Gastroesophageal sphincter (tissue), 4 donors: Measurements from ENCODE around the gene ALDH3A1. TPM values are rescaled to one million over a fixed set of nuclear protein-coding genes. Genes with fewer than 3 reads are reported as not detected.

ENCODE experiments used
- ATAC-seq: fragments of 150-250 bp; one replicate; pipeline ENCODE4 v1.9.1; 2016; ENCODE audit warnings: mild to moderate bottlenecking, moderate library complexity
- H3K27ac ChIP-seq, 4 donors: fragments of 200-600 bp; sonication (generic) in 3 of 4; 1 replicate in 3 of 4; 2 replicates in 1 of 4; pipeline ENCODE4 v1.5.1; 2016 to 2019
- H3K27me3 ChIP-seq: fragments of 200-600 bp; sonication (generic); one replicate; pipeline ENCODE4 v1.5.1; 2019
- H3K36me3 ChIP-seq, 2 donors: fragments of 200-600 bp; sonication (generic); one replicate each; pipeline ENCODE4 v1.5.1; 2019; ENCODE audit warnings: control low read depth in 1 of 2
- H3K4me1 ChIP-seq, 3 donors: fragments of 200-600 bp; sonication (generic); 1 replicate in 2 of 3; 2 replicates in 1 of 3; pipeline ENCODE4 v1.5.1; 2016 to 2019; ENCODE audit warnings: control low read depth in 2 of 3
- H3K4me3 ChIP-seq, 2 donors: fragments of 200-600 bp; sonication (generic); one replicate each; pipeline ENCODE4 v1.5.1; 2019; ENCODE audit warnings: mild to moderate bottlenecking in 1 of 2, moderate library complexity in 1 of 2
- H3K9me3 ChIP-seq, 3 donors: fragments of 200-600 bp; sonication (generic); one replicate each; pipeline ENCODE4 v1.5.1; 2017 to 2019; ENCODE audit warnings: control low read depth in 2 of 3
- EP300 ChIP-seq: sonication (generic); formaldehyde crosslinking; IDR thresholded peaks from one replicate; pipeline ENCODE4 v1.6.1; 2017; ENCODE audit warnings: antibody characterized with exemption, mild to moderate bottlenecking
- POLR2A ChIP-seq, 2 donors: fragments of 450-650 bp; IDR thresholded peaks; one replicate each; pipeline ENCODE4 v1.6.1; 2017; ENCODE audit warnings: antibody characterized with exemption in 2 of 2, mild to moderate bottlenecking in 2 of 2, moderate library complexity in 1 of 2
- POLR2AphosphoS5 ChIP-seq: sonication (generic); formaldehyde crosslinking; IDR thresholded peaks from one replicate; pipeline ENCODE4 v1.6.1; 2017; ENCODE audit warnings: antibody characterized with exemption
- WGBS, 2 donors: methylation state at CpG; one replicate each; pipeline ENCODE4 v1.1.5; 2018; ENCODE audit warnings: low coverage in 1 of 2; 5-methylcytosine and 5-hydroxymethylcytosine counted together
- total RNA-seq, 4 donors: library from RNA; depleted of rRNA; stranded (reverse); fragments of >200 nt; gene quantifications; one replicate each; pipeline ENCODE4 v1.1.0, GENCODE V29; 2016
- TF ChIP-seq, protein P1 (sequence below), 4 experiments: fragments of 200-600 bp in 2 of 4; fragments of 450-650 bp in 2 of 4; sonication (generic) in 1 of 4; IDR thresholded peaks; one replicate each; pipeline ENCODE4 v1.5.1; 2017 to 2019; ENCODE audit warnings: antibody characterized with exemption in 4 of 4, mild to moderate bottlenecking in 2 of 4, moderate library complexity in 2 of 4

ALDH3A1 gene
- total RNA-seq, 4 donors from 2014 or later: 1.6 to 18.8 (median 3.1) TPM

DNA sequence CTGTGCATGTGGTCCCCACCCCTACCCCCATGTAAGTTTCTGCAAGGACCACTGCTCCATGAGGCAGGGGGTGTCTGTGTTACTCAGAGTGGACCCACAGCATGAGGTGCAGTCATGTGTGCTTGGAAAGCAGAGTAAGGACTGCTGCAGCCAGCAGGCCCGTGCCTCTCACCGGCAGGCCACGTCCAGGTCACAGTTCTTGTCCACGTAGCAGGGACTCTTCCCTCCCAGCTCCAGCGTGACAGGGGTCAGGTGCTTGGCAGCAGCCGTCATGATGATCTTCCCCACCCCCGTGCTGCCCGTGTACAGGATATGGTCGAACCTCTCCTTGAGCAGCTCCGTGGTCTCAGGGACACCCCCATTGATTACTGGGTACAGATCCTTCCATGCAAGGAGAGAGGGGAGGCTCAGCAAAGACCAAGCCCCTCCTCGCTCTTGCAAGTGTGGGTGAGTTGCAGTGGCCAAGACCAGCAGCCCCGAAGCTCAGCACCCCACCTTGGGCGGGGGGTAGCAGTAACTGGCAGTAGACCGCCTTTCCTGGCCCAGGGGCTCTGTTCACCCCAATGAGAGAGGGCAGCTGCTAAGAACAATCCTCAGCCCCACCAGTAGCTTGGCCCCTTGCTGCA lies 6.2 kb downstream of the ALDH3A1 start:
- H3K4me1 ChIP-seq: peaks cover 0 to 15% (median 4%) of the 10 kb centered on the region in 3 donors
- H3K27me3 ChIP-seq: no peaks in the 10 kb centered on the region
- whole genome bisulfite sequencing, 2 donors: no CpG with 5 or more reads among the region's 14 CpGs

DNA sequence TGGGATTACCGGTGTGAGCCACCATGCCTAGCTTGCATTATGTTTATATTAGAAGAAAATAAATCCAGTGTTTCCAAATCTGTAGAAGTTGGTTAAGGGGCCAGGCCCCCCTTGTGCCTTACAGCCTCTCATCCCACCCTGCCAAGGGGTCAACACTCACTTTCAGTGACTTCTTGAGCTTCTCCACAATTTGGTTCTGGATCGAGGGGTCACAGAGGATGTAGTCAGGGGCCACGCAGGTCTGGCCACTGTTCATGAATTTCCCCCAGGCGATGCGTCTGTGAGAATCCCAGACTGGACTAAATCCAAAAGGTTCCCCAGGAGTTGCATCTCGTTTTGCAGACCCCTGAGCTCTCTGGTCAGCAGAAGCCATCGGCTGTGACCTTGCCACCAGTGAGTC lies 7.2 kb downstream of the ALDH3A1 start:
- H3K27me3 ChIP-seq: no peaks in the 10 kb centered on the region
- WGBS, 2 donors: 74 to 92% methylated on average over 3 to 7 of the region's 7 CpGs
- no peaks in the 10 kb centered on the region for H3K36me3 ChIP-seq
- no peaks in the 10 kb centered on the region for H3K9me3 ChIP-seq
- peaks cover 0 to 15% (median 4%) of the 10 kb centered on the region in 3 donors for H3K4me1 ChIP-seq
- no peak overlapping the region for H3K27ac ChIP-seq
- H3K4me3 ChIP-seq: no peak overlapping the region
- no peak for ATAC-seq
- TF ChIP-seq POLR2A (IDR thresholded peaks at IDR 0.05) (no peak), EP300 (no peak), POLR2AphosphoS5 (no peak)
- TF ChIP-seq, protein P1, sequence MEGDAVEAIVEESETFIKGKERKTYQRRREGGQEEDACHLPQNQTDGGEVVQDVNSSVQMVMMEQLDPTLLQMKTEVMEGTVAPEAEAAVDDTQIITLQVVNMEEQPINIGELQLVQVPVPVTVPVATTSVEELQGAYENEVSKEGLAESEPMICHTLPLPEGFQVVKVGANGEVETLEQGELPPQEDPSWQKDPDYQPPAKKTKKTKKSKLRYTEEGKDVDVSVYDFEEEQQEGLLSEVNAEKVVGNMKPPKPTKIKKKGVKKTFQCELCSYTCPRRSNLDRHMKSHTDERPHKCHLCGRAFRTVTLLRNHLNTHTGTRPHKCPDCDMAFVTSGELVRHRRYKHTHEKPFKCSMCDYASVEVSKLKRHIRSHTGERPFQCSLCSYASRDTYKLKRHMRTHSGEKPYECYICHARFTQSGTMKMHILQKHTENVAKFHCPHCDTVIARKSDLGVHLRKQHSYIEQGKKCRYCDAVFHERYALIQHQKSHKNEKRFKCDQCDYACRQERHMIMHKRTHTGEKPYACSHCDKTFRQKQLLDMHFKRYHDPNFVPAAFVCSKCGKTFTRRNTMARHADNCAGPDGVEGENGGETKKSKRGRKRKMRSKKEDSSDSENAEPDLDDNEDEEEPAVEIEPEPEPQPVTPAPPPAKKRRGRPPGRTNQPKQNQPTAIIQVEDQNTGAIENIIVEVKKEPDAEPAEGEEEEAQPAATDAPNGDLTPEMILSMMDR (IDR thresholded peaks at IDR 0.05): no peak

More for the DNA sequence above, 6.2 kb downstream of the ALDH3A1 start:
- TF ChIP-seq, protein P1 (IDR thresholded peaks at IDR 0.05): no peak
- TF ChIP-seq POLR2AphosphoS5: no peak
- no peak for TF ChIP-seq POLR2A (IDR thresholded peaks at IDR 0.05)
- TF ChIP-seq EP300: no peak
- Histone ChIP-seq H3K9me3 (no peaks in the 10 kb centered on the region), H3K4me3 (no peak overlapping the region), H3K36me3 (no peaks in the 10 kb centered on the region), H3K27ac (no peak overlapping the region)
- no peak for ATAC-seq

DNA sequence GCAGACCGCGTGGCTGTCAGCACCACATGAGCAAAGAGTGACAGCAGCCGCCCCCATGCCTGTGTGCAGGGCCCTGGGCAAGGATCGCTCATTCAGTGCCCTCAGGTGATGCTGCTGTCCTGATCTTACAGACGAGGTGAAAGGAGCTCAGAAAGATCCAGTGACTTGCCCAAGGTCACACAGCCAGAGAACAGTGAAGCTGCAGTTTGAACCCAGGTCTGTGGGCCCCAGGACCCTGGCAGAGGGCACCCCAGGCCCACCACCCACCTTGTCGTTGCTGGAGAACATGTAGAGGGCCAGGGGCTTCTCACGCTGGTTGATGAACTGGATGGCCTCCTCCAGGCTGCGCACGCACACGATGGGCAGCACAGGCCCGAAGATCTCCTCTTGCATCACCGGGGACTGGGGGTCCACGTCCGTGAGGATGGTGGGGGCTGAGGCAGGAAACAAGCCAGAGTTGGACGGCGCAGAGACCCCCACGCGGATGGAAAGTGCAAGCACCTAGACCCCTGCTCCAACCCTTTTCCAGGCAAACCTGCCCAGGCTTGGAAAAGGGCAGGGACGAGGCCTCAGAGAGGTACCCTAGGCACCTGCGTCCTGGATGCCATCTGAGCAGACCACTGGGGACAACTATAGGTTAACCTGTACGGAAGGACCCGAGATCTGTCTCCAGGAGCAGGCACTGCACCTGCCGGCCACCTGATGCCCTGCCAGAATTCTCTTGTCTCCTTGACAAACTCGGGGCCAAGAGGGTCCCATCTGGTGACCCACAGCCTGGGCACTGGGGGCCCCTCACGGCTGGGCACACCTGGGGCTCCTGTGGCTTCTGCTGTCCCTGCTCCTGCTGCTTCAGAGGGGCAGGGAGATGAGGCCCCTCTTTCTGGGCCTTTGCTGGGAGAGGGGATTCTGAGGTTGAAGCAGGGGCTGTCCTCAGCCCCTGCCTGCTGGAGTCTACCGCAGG lies 8.6 kb downstream of the ALDH3A1 start:
- TF ChIP-seq POLR2A (IDR thresholded peaks at IDR 0.05): no peak
- TF ChIP-seq POLR2AphosphoS5: no peak
- no peak for TF ChIP-seq EP300
- TF ChIP-seq, protein P1 (IDR thresholded peaks at IDR 0.05): no peak
- no peak overlapping the region for H3K27ac ChIP-seq
- 100% methylated on average over 1 of the region's 26 CpGs; no CpG with 5 or more reads in 1 of the 2 donors for WGBS, 2 donors

DNA sequence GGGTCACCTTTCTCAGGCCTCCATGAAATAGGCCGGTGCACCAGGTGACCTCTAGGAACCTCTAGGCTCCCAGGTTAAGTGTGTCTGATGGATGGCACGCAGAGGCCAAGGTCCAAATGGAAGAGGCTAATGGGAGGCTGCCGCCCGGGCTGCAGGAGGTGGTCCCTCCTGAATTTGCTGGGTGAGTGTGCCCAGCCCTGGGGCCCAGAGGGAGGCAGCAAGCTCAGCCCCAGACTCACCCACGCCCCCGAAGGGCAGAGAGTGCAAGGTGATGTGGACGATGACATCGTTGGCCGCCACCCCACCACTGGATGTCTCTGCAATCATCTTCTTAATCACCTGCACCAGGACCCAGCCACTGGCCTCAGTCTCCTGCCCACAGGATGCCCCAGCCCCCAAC lies 9.3 kb downstream of the ALDH3A1 start:
- no peaks in the 10 kb centered on the region for H3K27me3 ChIP-seq
- ATAC-seq: no peak

More for the DNA sequence above, 8.6 kb downstream of the ALDH3A1 start:
- Histone ChIP-seq H3K4me1 (peaks cover 0 to 4% (median 0%) of the 10 kb centered on the region in 3 donors), H3K27me3 (no peaks in the 10 kb centered on the region), H3K36me3 (no peaks in the 10 kb centered on the region), H3K9me3 (no peaks in the 10 kb centered on the region), H3K4me3 (no peak overlapping the region)
- ATAC-seq: no peak

More for the DNA sequence above, 9.3 kb downstream of the ALDH3A1 start:
- TF ChIP-seq POLR2AphosphoS5: no peak
- TF ChIP-seq POLR2A (IDR thresholded peaks at IDR 0.05): no peak
- TF ChIP-seq, protein P1 (IDR thresholded peaks at IDR 0.05): no peak
- no peak for TF ChIP-seq EP300
- no peaks in the 10 kb centered on the region for H3K9me3 ChIP-seq
- no peaks in the 10 kb centered on the region for H3K4me1 ChIP-seq
- no peak overlapping the region for H3K4me3 ChIP-seq
- H3K27ac ChIP-seq: no peak overlapping the region
- WGBS, 2 donors: no CpG with 5 or more reads among the region's 9 CpGs
- H3K36me3 ChIP-seq: no peaks in the 10 kb centered on the region
